ENCODE data around the gene NRK.

DNA sequence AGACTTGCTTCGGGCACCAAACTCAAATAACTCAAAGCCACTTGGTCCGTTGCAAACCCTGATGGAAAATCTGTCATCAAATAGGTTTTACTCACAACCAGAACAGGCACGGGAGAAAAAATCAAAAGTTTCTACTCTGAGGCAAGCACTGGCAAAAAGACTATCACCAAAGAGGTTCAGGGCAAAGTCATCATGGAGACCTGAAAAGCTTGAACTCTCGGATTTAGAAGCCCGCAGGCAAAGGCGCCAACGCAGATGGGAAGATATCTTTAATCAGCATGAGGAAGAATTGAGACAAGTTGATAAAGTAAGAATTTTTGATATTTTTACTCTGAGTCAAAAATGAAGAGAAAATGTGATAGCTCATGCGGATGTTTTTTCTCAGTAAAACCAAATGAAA lies 87.2 kb downstream of the NRK start:
- TF ChIP-seq, protein P1, sequence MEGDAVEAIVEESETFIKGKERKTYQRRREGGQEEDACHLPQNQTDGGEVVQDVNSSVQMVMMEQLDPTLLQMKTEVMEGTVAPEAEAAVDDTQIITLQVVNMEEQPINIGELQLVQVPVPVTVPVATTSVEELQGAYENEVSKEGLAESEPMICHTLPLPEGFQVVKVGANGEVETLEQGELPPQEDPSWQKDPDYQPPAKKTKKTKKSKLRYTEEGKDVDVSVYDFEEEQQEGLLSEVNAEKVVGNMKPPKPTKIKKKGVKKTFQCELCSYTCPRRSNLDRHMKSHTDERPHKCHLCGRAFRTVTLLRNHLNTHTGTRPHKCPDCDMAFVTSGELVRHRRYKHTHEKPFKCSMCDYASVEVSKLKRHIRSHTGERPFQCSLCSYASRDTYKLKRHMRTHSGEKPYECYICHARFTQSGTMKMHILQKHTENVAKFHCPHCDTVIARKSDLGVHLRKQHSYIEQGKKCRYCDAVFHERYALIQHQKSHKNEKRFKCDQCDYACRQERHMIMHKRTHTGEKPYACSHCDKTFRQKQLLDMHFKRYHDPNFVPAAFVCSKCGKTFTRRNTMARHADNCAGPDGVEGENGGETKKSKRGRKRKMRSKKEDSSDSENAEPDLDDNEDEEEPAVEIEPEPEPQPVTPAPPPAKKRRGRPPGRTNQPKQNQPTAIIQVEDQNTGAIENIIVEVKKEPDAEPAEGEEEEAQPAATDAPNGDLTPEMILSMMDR (IDR thresholded peaks at IDR 0.05) = no peak
- TF ChIP-seq, protein P2, sequence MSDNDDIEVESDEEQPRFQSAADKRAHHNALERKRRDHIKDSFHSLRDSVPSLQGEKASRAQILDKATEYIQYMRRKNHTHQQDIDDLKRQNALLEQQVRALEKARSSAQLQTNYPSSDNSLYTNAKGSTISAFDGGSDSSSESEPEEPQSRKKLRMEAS (IDR thresholded peaks at IDR 0.05; ENCODE audit: low read depth) = no peak
- TF ChIP-seq EP300 (IDR thresholded peaks at IDR 0.05; ENCODE audit: borderline replicate concordance in 1 of 2, low read depth in 1 of 2, low read length in 1 of 2) (no peak), MXI1 (IDR thresholded peaks at IDR 0.05; ENCODE audit: low read depth, low read length) (no peak), FOXM1 (IDR thresholded peaks at IDR 0.05; ENCODE audit: low read depth) (no peak), POLR2AphosphoS5 (IDR thresholded peaks at IDR 0.05; ENCODE audit: low read depth, low read length) (no peak), GATA2 (CRISPR knock-in tag; IDR thresholded peaks at IDR 0.05) (no peak), CHD2 (IDR thresholded peaks at IDR 0.05; ENCODE audit: low read length, partially characterized antibody) (no peak), SMC3 (IDR thresholded peaks at IDR 0.05; ENCODE audit: low read depth, low read length) (no peak), TEAD4 (IDR thresholded peaks at IDR 0.05; ENCODE audit: borderline replicate concordance, insufficient read depth) (no peak), RAD21 (IDR thresholded peaks at IDR 0.05; ENCODE audit: low read length) (no peak), TAF1 (IDR thresholded peaks at IDR 0.05; ENCODE audit: borderline replicate concordance, low read depth, low read length) (no peak)
- TF ChIP-seq, protein P3, sequence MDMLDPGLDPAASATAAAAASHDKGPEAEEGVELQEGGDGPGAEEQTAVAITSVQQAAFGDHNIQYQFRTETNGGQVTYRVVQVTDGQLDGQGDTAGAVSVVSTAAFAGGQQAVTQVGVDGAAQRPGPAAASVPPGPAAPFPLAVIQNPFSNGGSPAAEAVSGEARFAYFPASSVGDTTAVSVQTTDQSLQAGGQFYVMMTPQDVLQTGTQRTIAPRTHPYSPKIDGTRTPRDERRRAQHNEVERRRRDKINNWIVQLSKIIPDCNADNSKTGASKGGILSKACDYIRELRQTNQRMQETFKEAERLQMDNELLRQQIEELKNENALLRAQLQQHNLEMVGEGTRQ (IDR thresholded peaks at IDR 0.05; ENCODE audit: borderline replicate concordance, low read depth, low read length) = no peak
- TF ChIP-seq, protein P4, sequence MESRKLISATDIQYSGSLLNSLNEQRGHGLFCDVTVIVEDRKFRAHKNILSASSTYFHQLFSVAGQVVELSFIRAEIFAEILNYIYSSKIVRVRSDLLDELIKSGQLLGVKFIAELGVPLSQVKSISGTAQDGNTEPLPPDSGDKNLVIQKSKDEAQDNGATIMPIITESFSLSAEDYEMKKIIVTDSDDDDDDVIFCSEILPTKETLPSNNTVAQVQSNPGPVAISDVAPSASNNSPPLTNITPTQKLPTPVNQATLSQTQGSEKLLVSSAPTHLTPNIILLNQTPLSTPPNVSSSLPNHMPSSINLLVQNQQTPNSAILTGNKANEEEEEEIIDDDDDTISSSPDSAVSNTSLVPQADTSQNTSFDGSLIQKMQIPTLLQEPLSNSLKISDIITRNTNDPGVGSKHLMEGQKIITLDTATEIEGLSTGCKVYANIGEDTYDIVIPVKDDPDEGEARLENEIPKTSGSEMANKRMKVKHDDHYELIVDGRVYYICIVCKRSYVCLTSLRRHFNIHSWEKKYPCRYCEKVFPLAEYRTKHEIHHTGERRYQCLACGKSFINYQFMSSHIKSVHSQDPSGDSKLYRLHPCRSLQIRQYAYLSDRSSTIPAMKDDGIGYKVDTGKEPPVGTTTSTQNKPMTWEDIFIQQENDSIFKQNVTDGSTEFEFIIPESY (IDR thresholded peaks at IDR 0.05; ENCODE audit: borderline replicate concordance, low read depth) = no peak

Measured in SK-N-SH (cell line).